HCT116 (cell line): ENCODE measurements around the gene ARHGEF3.

Experiments used
- CBX3 ChIP-seq: IDR thresholded peaks from 2 replicates; pipeline ENCODE4 v1.6.1; 2012; ENCODE audit warnings: low read depth
- CTCF ChIP-seq, 3 experiments: fragments of 200-600 bp in 1 of 3; sonication (generic) in 1 of 3; IDR thresholded peaks in 2 of 3; conservative IDR thresholded peaks in 1 of 3; 2 replicates each; pipeline ENCODE4 v1.5.1; 2012 to 2017; ENCODE audit warnings: low read depth in 2 of 3, low read length in 2 of 3, antibody characterized with exemption in 1 of 3, borderline replicate concordance in 1 of 3, control low read depth in 1 of 3, mild to moderate bottlenecking in 1 of 3, mixed read lengths in 1 of 3, mixed run types in 1 of 3, moderate library complexity in 1 of 3; ENCODE audit not compliant: insufficient read depth in 1 of 3
- EZH2 ChIP-seq: fragments of 200-600 bp; sonication (generic); IDR thresholded peaks from 2 replicates; pipeline ENCODE4 v1.6.1; 2017; ENCODE audit warnings: antibody characterized with exemption, mixed run types
- EZH2phosphoT487 ChIP-seq: fragments of 200-600 bp; IDR thresholded peaks from 2 replicates; pipeline ENCODE4 v1.6.1; 2018; ENCODE audit warnings: antibody characterized with exemption, borderline replicate concordance
- JUND ChIP-seq: IDR thresholded peaks from 2 replicates; pipeline ENCODE4 v1.6.1; 2012
- MAX ChIP-seq: IDR thresholded peaks from 2 replicates; pipeline ENCODE4 v1.6.1; 2012
- POLR2A ChIP-seq: IDR thresholded peaks from 2 replicates; pipeline ENCODE4 v1.7.0; 2011; ENCODE audit warnings: borderline replicate concordance; ENCODE audit not compliant: insufficient read depth, insufficient read length; ENCODE audit errors: extremely low read depth
- POLR2AphosphoS5 ChIP-seq: IDR thresholded peaks from 2 replicates; pipeline ENCODE4 v1.6.1; 2011; ENCODE audit warnings: mild to moderate bottlenecking, low read depth, low read length, moderate library complexity
- RAD21 ChIP-seq: IDR thresholded peaks from 2 replicates; pipeline ENCODE4 v1.6.1; 2012; ENCODE audit warnings: low read depth, mild to moderate bottlenecking
- SIN3A ChIP-seq: IDR thresholded peaks from 2 replicates; pipeline ENCODE4 v1.6.1; 2012; ENCODE audit warnings: low read depth
- SP1 ChIP-seq: IDR thresholded peaks from 2 replicates; pipeline ENCODE4 v1.6.1; 2012; ENCODE audit warnings: low read depth
- TCF7L2 ChIP-seq: IDR thresholded peaks from 2 replicates; pipeline ENCODE4 v1.7.0; 2011; ENCODE audit warnings: borderline replicate concordance, inconsistent platforms; ENCODE audit not compliant: insufficient read depth, insufficient read length; ENCODE audit errors: extremely low read depth

- no peak for TF ChIP-seq CTCF (IDR thresholded peaks at IDR 0.05 in 2 of 3, conservative IDR thresholded peaks at IDR 0.05 in 1 of 3; ENCODE audit: borderline replicate concordance in 1 of 3, insufficient read depth in 1 of 3, low read depth in 2 of 3, low read length in 2 of 3)
- TF ChIP-seq POLR2AphosphoS5 = no peak
- TF ChIP-seq EZH2 = no peak
- TF ChIP-seq POLR2A = no peak
- TF ChIP-seq CBX3 = no peak
- TF ChIP-seq MAX = no peak
- no peak for TF ChIP-seq EZH2phosphoT487
- TF ChIP-seq TCF7L2 = no peak
- TF ChIP-seq JUND = no peak
- TF ChIP-seq SIN3A = no peak
- no peak for TF ChIP-seq SP1
- TF ChIP-seq RAD21 = no peak
These were observed 101.6 kb downstream of the ARHGEF3 start for GRCh38 chr3:56700151-56700550.
